Epithelial cell of esophagus (primary cell): ENCODE data around the gene ELK3.

Source experiments
- DNase-seq: peaks from one replicate; pipeline ENCODE4 v3.0.0; 2010; ENCODE audit warnings: low read depth
- H3K4me3 ChIP-seq: 2 replicates; pipeline ENCODE4 v1.5.1; 2011; ENCODE audit warnings: mild to moderate bottlenecking, low read length, control low read depth
- CTCF ChIP-seq: IDR thresholded peaks from 2 replicates; pipeline ENCODE4 v1.5.1; 2011; ENCODE audit warnings: low read depth, mild to moderate bottlenecking, low read length, control low read depth, inconsistent platforms; ENCODE audit not compliant: insufficient read depth; ENCODE audit errors: missing control alignments

Gene ELK3

GRCh38 chr12:96201272-96202227 is 7.4 kb downstream of the ELK3 start:
- DNase-seq, result no peak
- TF ChIP-seq CTCF, result no peak
- no peak overlapping the region for H3K4me3 ChIP-seq

- no peak for DNase-seq
- H3K4me3 ChIP-seq, result no peak overlapping the region
- TF ChIP-seq CTCF, result no peak
Measured at GRCh38 chr12:96204381-96204780, 10.2 kb downstream of the ELK3 start.

DNA sequence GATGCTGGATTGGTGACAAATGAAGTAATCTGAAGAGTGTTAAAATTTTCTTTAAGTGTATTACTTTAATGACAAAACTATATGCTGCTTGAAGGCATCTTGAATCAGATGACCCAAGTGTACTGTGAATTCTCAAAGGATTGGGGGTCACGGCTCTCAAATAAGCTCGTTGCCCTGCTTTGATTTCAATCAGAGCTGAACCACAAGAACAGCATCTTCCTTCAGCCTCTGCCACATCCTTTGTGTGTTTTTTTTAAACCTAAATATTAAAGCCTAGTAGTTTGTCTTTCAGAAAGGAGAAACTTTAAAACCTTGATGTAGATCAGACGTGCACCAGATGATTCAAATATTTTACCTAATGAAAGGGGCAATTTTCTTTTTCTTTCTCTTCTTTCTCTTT is 11.7 kb downstream of the ELK3 start:
- no peak for TF ChIP-seq CTCF
- no peak overlapping the region for H3K4me3 ChIP-seq
- no peak for DNase-seq

GRCh38 chr12:96206936-96207662 is 12.9 kb downstream of the ELK3 start:
- TF ChIP-seq CTCF, result no peak
- no peak for DNase-seq
- no peak overlapping the region for H3K4me3 ChIP-seq

DNA sequence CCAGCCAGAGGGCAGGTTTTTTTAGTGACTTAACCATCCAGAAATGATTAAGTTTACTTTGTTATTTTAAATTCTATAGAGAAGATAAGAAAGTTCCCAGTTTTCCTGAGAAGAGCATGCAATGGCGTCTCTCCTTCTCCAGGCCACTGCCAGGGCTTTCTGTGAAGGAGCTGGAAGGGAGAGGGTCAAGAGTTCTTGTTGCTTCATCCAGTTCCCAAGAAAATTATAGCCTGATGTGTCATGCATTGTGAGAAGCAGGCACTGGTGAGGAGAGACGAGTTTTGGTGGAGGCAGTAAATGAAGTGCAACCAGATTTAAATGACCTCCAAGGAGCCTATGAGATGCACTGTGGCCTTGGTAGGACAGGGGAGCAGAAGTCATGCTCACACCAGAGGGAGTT is 14.2 kb downstream of the ELK3 start:
- H3K4me3 ChIP-seq, result no peak overlapping the region
- no peak for TF ChIP-seq CTCF
- DNase-seq, result peak; percentile 70

DNA sequence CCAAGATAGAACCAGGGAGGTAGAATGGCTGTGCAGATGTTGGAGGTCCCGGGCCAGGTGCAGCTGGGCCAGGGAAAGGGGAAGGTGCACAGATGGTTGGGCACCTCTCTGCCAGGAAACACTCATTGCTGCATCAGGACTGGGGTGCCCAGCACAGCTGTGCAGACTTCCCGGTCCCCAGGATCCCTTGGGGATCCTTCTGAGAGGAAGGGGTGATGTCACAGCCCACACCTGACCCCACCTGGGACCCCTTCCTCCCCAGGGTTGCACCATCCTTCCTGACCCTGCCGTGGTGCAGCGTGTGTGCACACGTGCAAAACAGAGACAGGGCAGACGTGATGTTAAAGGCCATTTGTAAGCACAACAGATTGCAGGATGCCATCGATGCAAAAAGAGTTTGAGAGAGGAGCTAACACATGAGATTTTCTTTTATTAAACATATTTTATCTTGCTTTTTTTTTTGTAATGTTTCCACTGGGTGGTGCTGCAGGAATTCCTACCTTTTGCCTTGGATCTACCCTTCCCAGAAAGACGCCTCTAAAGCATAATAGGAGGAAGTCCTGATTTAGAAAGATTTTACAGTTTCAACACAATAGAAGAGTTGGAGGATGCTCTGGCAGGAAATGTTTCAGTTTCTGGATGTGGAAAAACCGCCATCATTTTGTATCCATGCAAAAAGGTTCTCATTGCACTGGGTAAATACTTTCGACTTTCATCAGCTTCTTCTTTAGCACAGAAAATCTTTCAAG is 14.8 kb downstream of the ELK3 start:
- no peak for DNase-seq
- H3K4me3 ChIP-seq, result no peak overlapping the region

More for the DNA sequence above, 14.8 kb downstream of the ELK3 start:
- peak; percentile 20 for TF ChIP-seq CTCF
